SK-N-SH (cell line): ENCODE results near the gene LGSN. TPM values are rescaled to one million over a fixed set of nuclear protein-coding genes. Genes with fewer than 3 reads are reported as not detected.

Experiments used
- CTCF ChIA-PET: fragments of 300-600, 350-600 bp; formaldehyde crosslinking; extraction: SDS; loops from one replicate; lab custom pipeline; 2021; lab: Yijun Ruan, JAX
- POLR2A ChIA-PET: fragments of 350-600 bp; sonication (Branson Sonifier 250); formaldehyde crosslinking; extraction: SDS; loops from one replicate; lab custom pipeline; 2020; ENCODE audit warnings: antibody characterized with exemption, inconsistent platforms; lab: Yijun Ruan, JAX
- DNase-seq: peaks from one replicate; pipeline ENCODE4 v3.0.0; 2012
- H2AFZ ChIP-seq: fragments of 200-600 bp; sonication (generic); 2 replicates; pipeline ENCODE4 v1.8.1; 2016; ENCODE audit warnings: antibody characterized with exemption, mild to moderate bottlenecking, low read depth
- H3F3A ChIP-seq: fragments of 200-600 bp; sonication (generic); replicated peaks from 2 replicates; pipeline ENCODE3; 2016; ENCODE audit warnings: antibody characterized with exemption, mild to moderate bottlenecking; ENCODE audit not compliant: insufficient read depth
- H3K27ac ChIP-seq, 2 experiments: fragments of 200-500 bp in 1 of 2; fragments of 200-600 bp in 1 of 2; sonication (Bioruptor generic) in 1 of 2; sonication (generic), shearing (Covaris generic) in 1 of 2; 2 replicates each; pipeline versions ENCODE4 v1.5.1 to v1.6.1; 2014 to 2016; ENCODE audit warnings: low read depth in 2 of 2, inconsistent platforms in 1 of 2, low read length in 1 of 2, mild to moderate bottlenecking in 1 of 2, mixed read lengths in 1 of 2
- H3K27me3 ChIP-seq: fragments of 200-600 bp; sonication (generic), shearing (Covaris generic); 2 replicates; pipeline ENCODE4 v1.6.1; 2016; ENCODE audit warnings: mixed run types; ENCODE audit not compliant: insufficient read depth
- H3K36me3 ChIP-seq, 2 experiments: fragments of 200-500 bp in 1 of 2; fragments of 200-600 bp in 1 of 2; sonication (Bioruptor generic) in 1 of 2; sonication (generic) in 1 of 2; replicated peaks in 1 of 2; 2 replicates each; pipeline versions ENCODE3 to v1.5.1; 2014 to 2016; ENCODE audit warnings: low read length in 1 of 2, mild to moderate bottlenecking in 1 of 2; ENCODE audit not compliant: insufficient read depth in 2 of 2, control insufficient read depth in 1 of 2
- H3K4me1 ChIP-seq, 2 experiments: fragments of 200-500 bp in 1 of 2; fragments of 200-600 bp in 1 of 2; sonication (Bioruptor generic) in 1 of 2; sonication (generic), shearing (Covaris generic) in 1 of 2; 2 replicates each; pipeline versions ENCODE4 v1.5.1 to v1.6.1; 2014 to 2016; ENCODE audit warnings: low read depth in 1 of 2, low read length in 1 of 2, mixed run types in 1 of 2; ENCODE audit not compliant: insufficient read depth in 2 of 2, control insufficient read depth in 1 of 2
- H3K4me2 ChIP-seq: fragments of 200-600 bp; sonication (generic), shearing (Covaris generic); 2 replicates; pipeline ENCODE4 v1.6.1; 2017; ENCODE audit warnings: mixed run types
- H3K4me3 ChIP-seq, 2 experiments: fragments of 200-500 bp in 1 of 2; fragments of 200-600 bp in 1 of 2; sonication (Bioruptor generic) in 1 of 2; sonication (generic), shearing (Covaris generic) in 1 of 2; 2 replicates each; pipeline versions ENCODE4 v1.5.1 to v1.8.1; 2014 to 2016; ENCODE audit warnings: low read depth in 2 of 2, inconsistent platforms in 1 of 2, low read length in 1 of 2, mild to moderate bottlenecking in 1 of 2, mixed read lengths in 1 of 2, moderate library complexity in 1 of 2
- H3K79me2 ChIP-seq: fragments of 200-600 bp; sonication (generic); 2 replicates; pipeline ENCODE4 v1.8.1; 2017; ENCODE audit warnings: mild to moderate bottlenecking; ENCODE audit not compliant: insufficient read depth
- H3K9ac ChIP-seq: fragments of 200-600 bp; sonication (generic); 2 replicates; pipeline ENCODE4 v1.6.1; 2017; ENCODE audit warnings: mixed run types
- H3K9me2 ChIP-seq: fragments of 200-600 bp; sonication (generic); 2 replicates; pipeline ENCODE4 v1.6.1; 2017; ENCODE audit warnings: mixed run types
- H3K9me3 ChIP-seq: fragments of 200-600 bp; sonication (generic); 2 replicates; pipeline ENCODE4 v1.6.1; 2017; ENCODE audit warnings: mixed run types, mild to moderate bottlenecking, moderate library complexity
- H4K20me1 ChIP-seq: fragments of 200-600 bp; sonication (generic); 2 replicates; pipeline ENCODE4 v1.6.1; 2017; ENCODE audit warnings: mild to moderate bottlenecking, mixed run types; ENCODE audit not compliant: insufficient read depth
- CTCF ChIP-seq: fragments of 200-600 bp; sonication (generic); IDR thresholded peaks from 2 replicates; pipeline ENCODE4 v1.6.1; 2017; ENCODE audit warnings: antibody characterized with exemption, mild to moderate bottlenecking, moderate library complexity
- ELF1 ChIP-seq: IDR thresholded peaks from 2 replicates; pipeline ENCODE4 v1.4.0; 2012
- EP300 ChIP-seq, 2 experiments: IDR thresholded peaks; 2 replicates each; pipeline versions ENCODE4 v1.4.0 to v1.6.1; 2012; ENCODE audit warnings: borderline replicate concordance in 1 of 2, low read depth in 1 of 2, low read length in 1 of 2
- FOSL2 ChIP-seq: IDR thresholded peaks from 2 replicates; pipeline ENCODE4 v1.4.0; 2012; ENCODE audit warnings: low read depth, mild to moderate bottlenecking, moderate library complexity, borderline replicate concordance
- FOXJ3 ChIP-seq: sonication (generic); formaldehyde crosslinking; IDR thresholded peaks from 2 replicates; pipeline ENCODE4 v1.5.1; 2020; ENCODE audit warnings: mild to moderate bottlenecking, missing genetic modification reagents
- FOXM1 ChIP-seq: IDR thresholded peaks from 2 replicates; pipeline ENCODE4 v1.4.0; 2012; ENCODE audit warnings: low read depth, mild to moderate bottlenecking
- GATA2 ChIP-seq: sonication (generic); formaldehyde crosslinking; IDR thresholded peaks from 2 replicates; pipeline ENCODE4 v1.5.0; 2020; ENCODE audit warnings: mild to moderate bottlenecking, missing genetic modification reagents
- JUND ChIP-seq: IDR thresholded peaks from 2 replicates; pipeline ENCODE4 v1.4.0; 2012
- MEF2A ChIP-seq: IDR thresholded peaks from 2 replicates; pipeline ENCODE4 v1.4.0; 2012; ENCODE audit warnings: low read depth, borderline replicate concordance
- MXI1 ChIP-seq: IDR thresholded peaks from 2 replicates; pipeline ENCODE4 v1.6.1; 2012; ENCODE audit warnings: mild to moderate bottlenecking, low read depth, low read length, improper control_type of control experiment
- NFIC ChIP-seq: IDR thresholded peaks from 2 replicates; pipeline ENCODE4 v1.4.0; 2012; ENCODE audit warnings: borderline replicate concordance
- NRF1 ChIP-seq: IDR thresholded peaks from 2 replicates; pipeline ENCODE4 v1.6.1; 2012; ENCODE audit warnings: low read depth, mild to moderate bottlenecking, low read length
- PBX3 ChIP-seq: IDR thresholded peaks from 2 replicates; pipeline ENCODE4; 2012
- POLR2AphosphoS5 ChIP-seq: IDR thresholded peaks from 2 replicates; pipeline ENCODE4 v1.6.1; 2012; ENCODE audit warnings: low read depth, low read length
- RAD21 ChIP-seq: IDR thresholded peaks from 2 replicates; pipeline ENCODE4 v1.6.1; 2012; ENCODE audit warnings: mild to moderate bottlenecking, low read length
- RFX5 ChIP-seq: IDR thresholded peaks from 2 replicates; pipeline ENCODE4 v1.6.1; 2012; ENCODE audit warnings: mild to moderate bottlenecking, improper control_type of control experiment, low read length
- RXRA ChIP-seq: IDR thresholded peaks from 2 replicates; pipeline ENCODE4 v1.4.0; 2012; ENCODE audit warnings: low read depth, mild to moderate bottlenecking, borderline replicate concordance
- SIN3A ChIP-seq: IDR thresholded peaks from 2 replicates; pipeline ENCODE4 v1.6.1; 2012; ENCODE audit warnings: low read depth, mild to moderate bottlenecking, low read length, moderate library complexity, borderline replicate concordance
- SMC3 ChIP-seq: IDR thresholded peaks from 2 replicates; pipeline ENCODE4 v1.6.1; 2012; ENCODE audit warnings: low read depth, low read length, improper control_type of control experiment
- TAF1 ChIP-seq: IDR thresholded peaks from 2 replicates; pipeline ENCODE4 v1.6.1; 2012; ENCODE audit warnings: low read depth, mild to moderate bottlenecking, low read length, moderate library complexity, borderline replicate concordance
- TCF12 ChIP-seq: IDR thresholded peaks from 2 replicates; pipeline ENCODE4 v1.4.0; 2012
- TEAD4 ChIP-seq: IDR thresholded peaks from 2 replicates; pipeline ENCODE4 v1.4.0; 2012; ENCODE audit warnings: mild to moderate bottlenecking, borderline replicate concordance; ENCODE audit not compliant: insufficient read depth
- USF2 ChIP-seq: fragments of 150-350 bp; IDR thresholded peaks from 2 replicates; pipeline ENCODE4 v1.6.1; 2017; ENCODE audit warnings: antibody characterized with exemption, low read length, low read depth, borderline replicate concordance
- ZBTB33 ChIP-seq: IDR thresholded peaks from 2 replicates; pipeline ENCODE4 v1.4.0; 2012; ENCODE audit warnings: low read depth, borderline replicate concordance
- WGBS: methylation state at CpG from one replicate; pipeline ENCODE4 v1.1.6; 2017; ENCODE audit warnings: low lambda C conversion rate; 5-methylcytosine and 5-hydroxymethylcytosine counted together
- polyA plus RNA-seq, 3 experiments: library from polyadenylated mRNA; depleted of rRNA; stranded (reverse); fragments of >200 nt; gene quantifications; 2 replicates each; pipeline ENCODE4 v1.2.3, GENCODE V29; 2012

Gene LGSN
- polyA plus RNA-seq, 1 of the 3 experiments (the other 2 are of a cell fraction) = not detected

GRCh38 chr6:63303476-63303875, 16.3 kb downstream of the LGSN start:
- TF ChIP-seq NRF1 (no peak), MXI1 (no peak), SMC3 (no peak), RFX5 (no peak), TEAD4 (no peak), JUND (no peak), MEF2A (no peak), ZBTB33 (no peak), ELF1 (no peak), FOXM1 (no peak), CTCF (no peak), RAD21 (no peak), SIN3A (no peak), GATA2 (CRISPR knock-in tag) (no peak)
- ChIA-PET POLR2A (no interaction called here), CTCF (interaction anchor here (0.7 to 2.3 kb wide), 3 partner anchors 31 to 499 kb away, joined by 3 to 6 read pairs (median 4); no protein-coding TSS in a partner anchor)
- H3K4me2 ChIP-seq = no peak overlapping the region
- H3K4me3 ChIP-seq = no peak overlapping the region
- H3K9me2 ChIP-seq = no peaks in the 10 kb centered on the region
- no peak overlapping the region for H3K27ac ChIP-seq
- H3K9ac ChIP-seq = no peak overlapping the region
- no peaks in the 10 kb centered on the region for H3K27me3 ChIP-seq
- no peaks in the 10 kb centered on the region for H4K20me1 ChIP-seq
- H2AFZ ChIP-seq = no peak overlapping the region
- H3K79me2 ChIP-seq = no peaks in the 10 kb centered on the region
- H3K4me1 ChIP-seq = no peaks in the 10 kb centered on the region
- no peak for DNase-seq
- H3K9me3 ChIP-seq = no peaks in the 10 kb centered on the region
- H3K36me3 ChIP-seq = no peaks in the 10 kb centered on the region
- no peaks in the 10 kb centered on the region for H3F3A ChIP-seq

- WGBS = 59% methylated on average over 2 of the region's 2 CpGs
- TF ChIP-seq FOXM1 = no peak
- TF ChIP-seq NFIC = no peak
- TF ChIP-seq RXRA = no peak
- no peak for TF ChIP-seq SMC3
- TF ChIP-seq TAF1 = no peak
- no peak for TF ChIP-seq TCF12
- no peak for TF ChIP-seq USF2
- no peak for TF ChIP-seq POLR2AphosphoS5
- no peak for TF ChIP-seq FOSL2
- no peak for TF ChIP-seq PBX3
- TF ChIP-seq FOXJ3 (CRISPR knock-in tag) = no peak
- no peak for TF ChIP-seq EP300 (IDR thresholded peaks at IDR 0.05; ENCODE audit: borderline replicate concordance in 1 of 2, low read depth in 1 of 2, low read length in 1 of 2)
- no peak for TF ChIP-seq CTCF
These were observed 20.1 kb downstream of the LGSN start for GRCh38 chr6:63299667-63300066.

More at GRCh38 chr6:63299667-63300066, 20.1 kb downstream of the LGSN start:
- Histone ChIP-seq H3K4me1 (no peaks in the 10 kb centered on the region), H3K4me3 (no peak overlapping the region), H3F3A (no peaks in the 10 kb centered on the region), H3K9ac (no peak overlapping the region), H3K9me3 (no peaks in the 10 kb centered on the region), H2AFZ (no peak overlapping the region), H3K79me2 (no peaks in the 10 kb centered on the region), H3K27me3 (no peaks in the 10 kb centered on the region), H3K27ac (no peak overlapping the region), H4K20me1 (no peaks in the 10 kb centered on the region), H3K4me2 (no peak overlapping the region), H3K36me3 (no peaks in the 10 kb centered on the region), H3K9me2 (no peaks in the 10 kb centered on the region)
- no peak for DNase-seq
- ChIA-PET POLR2A (no interaction called here), CTCF (interaction anchor here (1.3 kb wide), 1 partner anchor 16 kb away, joined by 4 read pairs; no protein-coding TSS in a partner anchor)
